HepG2 (cell line): ENCODE measurements around the gene SBK2. TPM values are rescaled to one million over a fixed set of nuclear protein-coding genes. Genes with fewer than 3 reads are reported as not detected.
A peak's percentile ranks its signal among the peaks of the same experiment; 100 is the strongest.

Source experiments
- DMAP1 ChIP-seq: IDR thresholded peaks from 2 replicates; pipeline ENCODE4 v1.6.1; 2016
- GTF3A ChIP-seq: sonication (generic); formaldehyde crosslinking; conservative IDR thresholded peaks from 2 replicates; pipeline ENCODE4 v1.4.0; 2020; ENCODE audit warnings: mild to moderate bottlenecking, missing genetic modification reagents
- HNF4A ChIP-seq: sonication (generic); formaldehyde crosslinking; IDR thresholded peaks from 2 replicates; pipeline ENCODE4 v1.4.0; 2020; ENCODE audit warnings: missing genetic modification reagents
- HNF4G ChIP-seq, 2 experiments: sonication (generic) in 1 of 2; formaldehyde crosslinking in 1 of 2; IDR thresholded peaks; 2 replicates each; pipeline versions ENCODE4 v1.4.0 to v1.6.1; 2011 to 2020; ENCODE audit warnings: borderline replicate concordance in 2 of 2, low read depth in 2 of 2, mild to moderate bottlenecking in 2 of 2, low read length in 1 of 2, missing genetic modification reagents in 1 of 2, moderate library complexity in 1 of 2
- MTF1 ChIP-seq: sonication (generic); formaldehyde crosslinking; IDR thresholded peaks from 2 replicates; pipeline ENCODE4 v1.5.0; 2020; ENCODE audit warnings: missing genetic modification reagents
- NCOA2 ChIP-seq: sonication (generic); formaldehyde crosslinking; IDR thresholded peaks from 2 replicates; pipeline ENCODE4 v1.8.0; 2022; ENCODE audit warnings: inconsistent platforms
- SIX1 ChIP-seq: sonication (generic); formaldehyde crosslinking; IDR thresholded peaks from 2 replicates; pipeline ENCODE4 v1.4.0; 2020; ENCODE audit warnings: missing genetic modification reagents, borderline replicate concordance
- SP140L ChIP-seq: sonication (generic); formaldehyde crosslinking; IDR thresholded peaks from 2 replicates; pipeline ENCODE4 v1.4.0; 2020; ENCODE audit warnings: missing genetic modification reagents, borderline replicate concordance
- THAP11 ChIP-seq: IDR thresholded peaks from 2 replicates; pipeline ENCODE4 v1.6.1; 2016; ENCODE audit warnings: missing biosample characterization, missing genetic modification reagents
- TRIM24 ChIP-seq: sonication (generic); formaldehyde crosslinking; IDR thresholded peaks from 2 replicates; pipeline ENCODE4 v1.8.0; 2022; ENCODE audit warnings: mild to moderate bottlenecking, missing genetic modification reagents
- ZBTB7B ChIP-seq: sonication (generic); formaldehyde crosslinking; IDR thresholded peaks from 2 replicates; pipeline ENCODE4 v1.4.0; 2020; ENCODE audit warnings: missing genetic modification reagents
- ZNF20 ChIP-seq: sonication (generic); formaldehyde crosslinking; IDR thresholded peaks from 2 replicates; pipeline ENCODE4 v1.4.0; 2020; ENCODE audit warnings: mild to moderate bottlenecking, moderate library complexity, missing genetic modification reagents
- ZNF354B ChIP-seq: sonication (generic); formaldehyde crosslinking; IDR thresholded peaks from 2 replicates; pipeline ENCODE4 v1.8.0; 2022; ENCODE audit warnings: mild to moderate bottlenecking, missing genetic modification reagents
- ZNF709 ChIP-seq: sonication (generic); formaldehyde crosslinking; IDR thresholded peaks from 2 replicates; pipeline ENCODE4 v1.5.0; 2020; ENCODE audit warnings: mild to moderate bottlenecking, missing genetic modification reagents
- ZNF792 ChIP-seq: IDR thresholded peaks from 2 replicates; pipeline ENCODE4 v1.6.1; 2016
- ZNF841 ChIP-seq: sonication (generic); formaldehyde crosslinking; IDR thresholded peaks from 2 replicates; pipeline ENCODE4 v1.8.1; 2023; ENCODE audit warnings: missing genetic modification reagents, borderline replicate concordance
- ZSCAN20 ChIP-seq: sonication (generic); formaldehyde crosslinking; IDR thresholded peaks from 2 replicates; pipeline ENCODE4 v1.4.0; 2020; ENCODE audit warnings: missing genetic modification reagents, mild to moderate bottlenecking, borderline replicate concordance
- polyA plus RNA-seq, 8 experiments: library from polyadenylated mRNA; depleted of rRNA in 3 of 8; stranded (reverse) in 7 of 8; unstranded in 1 of 8; fragments of >200 nt; fragmentation: Illumina TruSeq in 4 of 8; extraction: Trizol in 4 of 8; gene quantifications; 2 replicates each; pipeline versions ENCODE4 v1.2.1 to v1.2.3, GENCODE V29; 2011 to 2016; ENCODE audit warnings: low read depth in 4 of 8, missing spikeins in 1 of 8, mixed read lengths in 1 of 8; ENCODE audit not compliant: insufficient read depth in 1 of 8
- total RNA-seq, 5 experiments: library from RNA; depleted of rRNA; stranded (reverse); fragments of >200 nt; fragmentation: Illumina TruSeq; extraction: Trizol; gene quantifications; 2 replicates each; pipeline ENCODE4 v1.2.3, GENCODE V29; 2016; ENCODE audit warnings: low read depth in 1 of 5
- TF ChIP-seq, protein P1 (sequence below): sonication (generic); formaldehyde crosslinking; IDR thresholded peaks from 2 replicates; pipeline ENCODE4 v1.8.1; 2023; ENCODE audit warnings: mild to moderate bottlenecking, missing genetic modification reagents
- TF ChIP-seq, protein P2 (sequence below): sonication (generic); formaldehyde crosslinking; IDR thresholded peaks from 2 replicates; pipeline ENCODE4 v1.9.0; 2021; ENCODE audit warnings: missing genetic modification reagents, mild to moderate bottlenecking, borderline replicate concordance
- TF ChIP-seq, protein P3 (sequence below): IDR thresholded peaks from 2 replicates; pipeline ENCODE4 v1.6.1; 2016; ENCODE audit warnings: low read depth, borderline replicate concordance
- TF ChIP-seq, protein P4 (sequence below): sonication (generic); formaldehyde crosslinking; IDR thresholded peaks from 2 replicates; pipeline ENCODE4 v1.4.0; 2020; ENCODE audit warnings: mild to moderate bottlenecking, missing genetic modification reagents
- TF ChIP-seq, protein P5 (sequence below): sonication (generic); formaldehyde crosslinking; IDR thresholded peaks from 2 replicates; pipeline ENCODE4 v1.9.0; 2022; ENCODE audit warnings: missing genetic modification reagents, mild to moderate bottlenecking, borderline replicate concordance

SBK2 gene
- total and polyA plus RNA-seq, 2 of the 13 experiments (the other 11 are each of a cell fraction or from before 2014, with no cell fraction given), result 0.24 TPM; not detected in 1

DNA sequence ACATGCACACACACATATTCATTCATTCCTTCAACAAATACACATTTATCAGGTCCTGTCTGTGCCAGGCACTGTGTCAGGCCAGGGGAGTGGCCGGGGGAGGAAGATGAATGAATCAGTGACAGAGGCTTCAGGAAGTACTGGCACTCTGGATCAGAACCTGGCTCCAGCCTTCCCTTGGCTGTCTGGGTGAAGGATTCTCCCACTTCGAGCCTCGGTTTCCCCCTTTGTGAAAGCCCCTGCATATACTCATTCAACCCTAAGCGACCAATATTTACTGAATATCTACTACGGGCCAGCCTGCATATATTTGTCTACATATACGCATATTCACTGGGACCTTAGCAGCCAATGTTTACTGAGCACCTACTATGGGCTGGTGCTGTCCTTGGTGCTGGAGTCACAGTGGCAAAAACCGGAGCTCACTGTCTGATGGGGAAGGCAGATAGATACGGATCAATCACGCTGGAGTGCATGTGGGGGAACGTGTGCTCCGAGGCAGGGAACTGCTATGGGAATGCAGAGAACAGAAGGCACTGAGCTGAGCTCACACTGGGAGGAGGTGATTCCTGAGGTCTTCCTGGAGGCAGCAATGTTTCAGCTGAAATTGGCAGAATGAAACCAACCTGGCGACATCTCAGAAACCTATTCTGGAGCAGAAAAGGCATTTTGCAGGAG, 44.4 kb upstream of the SBK2 start (continued):
- no peak for TF ChIP-seq HNF4G (IDR thresholded peaks at IDR 0.05; ENCODE audit: borderline replicate concordance, low read depth, low read length)
- no peak for TF ChIP-seq HNF4G (CRISPR knock-in tag; IDR thresholded peaks at IDR 0.05; ENCODE audit: borderline replicate concordance, low read depth)
- TF ChIP-seq, protein P1, sequence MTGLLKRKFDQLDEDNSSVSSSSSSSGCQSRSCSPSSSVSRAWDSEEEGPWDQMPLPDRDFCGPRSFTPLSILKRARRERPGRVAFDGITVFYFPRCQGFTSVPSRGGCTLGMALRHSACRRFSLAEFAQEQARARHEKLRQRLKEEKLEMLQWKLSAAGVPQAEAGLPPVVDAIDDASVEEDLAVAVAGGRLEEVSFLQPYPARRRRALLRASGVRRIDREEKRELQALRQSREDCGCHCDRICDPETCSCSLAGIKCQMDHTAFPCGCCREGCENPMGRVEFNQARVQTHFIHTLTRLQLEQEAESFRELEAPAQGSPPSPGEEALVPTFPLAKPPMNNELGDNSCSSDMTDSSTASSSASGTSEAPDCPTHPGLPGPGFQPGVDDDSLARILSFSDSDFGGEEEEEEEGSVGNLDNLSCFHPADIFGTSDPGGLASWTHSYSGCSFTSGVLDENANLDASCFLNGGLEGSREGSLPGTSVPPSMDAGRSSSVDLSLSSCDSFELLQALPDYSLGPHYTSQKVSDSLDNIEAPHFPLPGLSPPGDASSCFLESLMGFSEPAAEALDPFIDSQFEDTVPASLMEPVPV, result 0 out of 2 replicates have a peak, but pooled peaks have one; percentile 8
- TF ChIP-seq MTF1, result no peak
- TF ChIP-seq NCOA2, result peak; percentile 36
- TF ChIP-seq THAP11 (CRISPR knock-in tag), result no peak
- peak; percentile 70 for TF ChIP-seq ZNF709 (CRISPR knock-in tag)
- TF ChIP-seq ZNF20 (CRISPR knock-in tag), result 0 out of 2 replicates have a peak, but pooled peaks have one; percentile 51
- TF ChIP-seq, protein P2, sequence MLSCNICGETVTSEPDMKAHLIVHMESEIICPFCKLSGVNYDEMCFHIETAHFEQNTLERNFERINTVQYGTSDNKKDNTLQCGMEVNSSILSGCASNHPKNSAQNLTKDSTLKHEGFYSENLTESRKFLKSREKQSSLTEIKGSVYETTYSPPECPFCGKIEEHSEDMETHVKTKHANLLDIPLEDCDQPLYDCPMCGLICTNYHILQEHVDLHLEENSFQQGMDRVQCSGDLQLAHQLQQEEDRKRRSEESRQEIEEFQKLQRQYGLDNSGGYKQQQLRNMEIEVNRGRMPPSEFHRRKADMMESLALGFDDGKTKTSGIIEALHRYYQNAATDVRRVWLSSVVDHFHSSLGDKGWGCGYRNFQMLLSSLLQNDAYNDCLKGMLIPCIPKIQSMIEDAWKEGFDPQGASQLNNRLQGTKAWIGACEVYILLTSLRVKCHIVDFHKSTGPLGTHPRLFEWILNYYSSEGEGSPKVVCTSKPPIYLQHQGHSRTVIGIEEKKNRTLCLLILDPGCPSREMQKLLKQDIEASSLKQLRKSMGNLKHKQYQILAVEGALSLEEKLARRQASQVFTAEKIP (CRISPR knock-in tag), result no peak
- TF ChIP-seq ZSCAN20 (CRISPR knock-in tag), result no peak
- peak; percentile 69; the same call in 1 of the 2 replicates for TF ChIP-seq ZNF841 (CRISPR knock-in tag)
- TF ChIP-seq, protein P3, sequence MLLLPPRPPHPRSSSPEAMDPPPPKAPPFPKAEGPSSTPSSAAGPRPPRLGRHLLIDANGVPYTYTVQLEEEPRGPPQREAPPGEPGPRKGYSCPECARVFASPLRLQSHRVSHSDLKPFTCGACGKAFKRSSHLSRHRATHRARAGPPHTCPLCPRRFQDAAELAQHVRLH (CRISPR knock-in tag), result peak; percentile 77; the same call in 1 of the 2 replicates
- no peak for TF ChIP-seq TRIM24 (CRISPR knock-in tag)
- TF ChIP-seq ZBTB7B (CRISPR knock-in tag), result 0 out of 2 replicates have a peak, but pooled peaks have one; percentile 32
- 0 out of 2 replicates have a peak, but pooled peaks have one; percentile 20 for TF ChIP-seq SIX1
- 0 out of 2 replicates have a peak, but pooled peaks have one; percentile 25 for TF ChIP-seq DMAP1
- 0 out of 2 replicates have a peak, but pooled peaks have one; percentile 3 for TF ChIP-seq HNF4A (CRISPR knock-in tag)
- 0 out of 2 replicates have a peak, but pooled peaks have one; percentile 62 for TF ChIP-seq GTF3A (CRISPR knock-in tag)
- TF ChIP-seq, protein P4, sequence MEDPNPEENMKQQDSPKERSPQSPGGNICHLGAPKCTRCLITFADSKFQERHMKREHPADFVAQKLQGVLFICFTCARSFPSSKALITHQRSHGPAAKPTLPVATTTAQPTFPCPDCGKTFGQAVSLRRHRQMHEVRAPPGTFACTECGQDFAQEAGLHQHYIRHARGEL (CRISPR knock-in tag), result 0 out of 2 replicates have a peak, but pooled peaks have one; percentile 71
- TF ChIP-seq ZNF792, result no peak; the same call in none of the 2 replicates
- no peak for TF ChIP-seq ZNF354B (CRISPR knock-in tag)
- TF ChIP-seq, protein P5, sequence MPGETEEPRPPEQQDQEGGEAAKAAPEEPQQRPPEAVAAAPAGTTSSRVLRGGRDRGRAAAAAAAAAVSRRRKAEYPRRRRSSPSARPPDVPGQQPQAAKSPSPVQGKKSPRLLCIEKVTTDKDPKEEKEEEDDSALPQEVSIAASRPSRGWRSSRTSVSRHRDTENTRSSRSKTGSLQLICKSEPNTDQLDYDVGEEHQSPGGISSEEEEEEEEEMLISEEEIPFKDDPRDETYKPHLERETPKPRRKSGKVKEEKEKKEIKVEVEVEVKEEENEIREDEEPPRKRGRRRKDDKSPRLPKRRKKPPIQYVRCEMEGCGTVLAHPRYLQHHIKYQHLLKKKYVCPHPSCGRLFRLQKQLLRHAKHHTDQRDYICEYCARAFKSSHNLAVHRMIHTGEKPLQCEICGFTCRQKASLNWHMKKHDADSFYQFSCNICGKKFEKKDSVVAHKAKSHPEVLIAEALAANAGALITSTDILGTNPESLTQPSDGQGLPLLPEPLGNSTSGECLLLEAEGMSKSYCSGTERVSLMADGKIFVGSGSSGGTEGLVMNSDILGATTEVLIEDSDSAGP (CRISPR knock-in tag), result 0 out of 2 replicates have a peak, but pooled peaks have one; percentile 18
- peak; percentile 87; the same call in 1 of the 2 replicates for TF ChIP-seq SP140L (CRISPR knock-in tag)
